Smooth muscle cell (in vitro differentiated cells): Measurements from ENCODE around the gene CLMP. TPM values are rescaled to one million over a fixed set of nuclear protein-coding genes. Genes with fewer than 3 reads are reported as not detected.
A peak's percentile ranks its signal among the peaks of the same experiment; 100 is the strongest.

Experiments used
- DNase-seq: peaks from one replicate; lab custom pipeline; 2025; ENCODE audit not compliant: unreplicated experiment; lab: John Stamatoyannopoulos, UW
- H2AFZ ChIP-seq: fragments of 200-600 bp; sonication (generic); 2 replicates; pipeline ENCODE4 v1.6.0; 2016; ENCODE audit warnings: antibody characterized with exemption, low read depth, mild to moderate bottlenecking
- H3F3A ChIP-seq: fragments of 200-600 bp; sonication (generic); 2 replicates; pipeline ENCODE4 v1.6.0; 2017; ENCODE audit warnings: antibody characterized with exemption, low read depth
- H3K27ac ChIP-seq: fragments of 200-600 bp; sonication (generic); 2 replicates; pipeline ENCODE4 v1.5.1; 2016; ENCODE audit warnings: low read depth, mild to moderate bottlenecking
- H3K27me3 ChIP-seq: fragments of 200-600 bp; sonication (generic); 2 replicates; pipeline ENCODE4 v1.6.1; 2016; ENCODE audit warnings: low read depth, mild to moderate bottlenecking
- H3K36me3 ChIP-seq: fragments of 200-600 bp; sonication (generic); 2 replicates; pipeline ENCODE4 v1.5.1; 2016; ENCODE audit warnings: low read depth
- H3K4me1 ChIP-seq: fragments of 200-600 bp; sonication (generic); 2 replicates; pipeline ENCODE4 v1.5.1; 2016; ENCODE audit warnings: low read depth
- H3K4me2 ChIP-seq: fragments of 200-600 bp; sonication (generic); 2 replicates; pipeline ENCODE4 v1.6.0; 2016; ENCODE audit warnings: mild to moderate bottlenecking
- H3K4me3 ChIP-seq: fragments of 200-600 bp; sonication (generic); 2 replicates; pipeline ENCODE4 v1.5.1; 2016; ENCODE audit warnings: mild to moderate bottlenecking
- H3K79me2 ChIP-seq: fragments of 200-600 bp; sonication (generic); 2 replicates; pipeline ENCODE4 v1.6.0; 2016; ENCODE audit warnings: low read depth, mild to moderate bottlenecking
- H3K9ac ChIP-seq: fragments of 200-600 bp; sonication (generic); 2 replicates; pipeline ENCODE4 v1.6.0; 2016; ENCODE audit warnings: low read depth
- H3K9me3 ChIP-seq: fragments of 200-600 bp; sonication (generic); replicated peaks from 2 replicates; pipeline ENCODE4 v1.5.1; 2016; ENCODE audit warnings: low read depth
- H4K20me1 ChIP-seq: fragments of 200-600 bp; sonication (generic); 2 replicates; pipeline ENCODE4 v1.6.0; 2016; ENCODE audit warnings: low read depth
- WGBS: methylation state at CpG from one replicate; pipeline ENCODE4 v1.1.7; 2016; ENCODE audit warnings: low lambda C conversion rate; 5-methylcytosine and 5-hydroxymethylcytosine counted together
- polyA plus RNA-seq: library from polyadenylated mRNA; unstranded; fragments of >200 nt; fragmentation: Nextera tagmentation; extraction: Ambion mirVana; gene quantifications from 2 replicates; pipeline ENCODE4 v1.2.1, GENCODE V29; 2016
- total RNA-seq: library from RNA; depleted of rRNA; stranded (reverse); fragments of >200 nt; gene quantifications from 2 replicates; pipeline ENCODE4 v1.2.3, GENCODE V29; 2014
- TF ChIP-seq, protein P1 (sequence below): fragments of 200-600 bp; sonication (generic); IDR thresholded peaks from 2 replicates; pipeline ENCODE4 v1.5.1; 2017; ENCODE audit warnings: borderline replicate concordance, mild to moderate bottlenecking, antibody characterized with exemption; ENCODE audit not compliant: insufficient read depth, poor library complexity, severe bottlenecking

Gene CLMP
- total and polyA plus RNA-seq, 2 experiments from 2014 or later: 74.0 to 176 TPM

DNA sequence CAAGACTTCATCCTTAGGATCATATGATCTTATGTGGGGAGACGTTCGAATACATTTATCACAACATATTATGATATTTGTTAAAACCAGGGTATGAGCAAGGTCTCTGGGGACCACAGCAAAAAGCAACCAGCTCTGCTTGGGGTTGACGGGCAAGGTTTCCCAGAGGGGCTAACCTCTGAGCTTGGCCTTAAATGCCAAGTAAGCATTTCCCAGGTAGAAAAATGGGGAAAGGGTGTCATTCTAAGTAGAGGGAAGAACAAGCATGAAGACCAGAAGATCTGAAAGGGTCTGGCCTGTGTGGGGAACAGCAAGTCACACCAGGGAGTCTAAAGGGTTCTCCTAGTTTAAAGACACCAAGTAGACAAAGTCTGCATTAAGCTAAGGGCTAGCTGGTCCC is 24.1 kb downstream of the CLMP start:
- no peak overlapping the region for H3K4me3 ChIP-seq
- no peak overlapping the region for H3K9ac ChIP-seq
- no peak overlapping the region for H3K4me2 ChIP-seq
- H3F3A ChIP-seq: peaks cover 32% of the 10 kb centered on the region
- TF ChIP-seq, protein P1, sequence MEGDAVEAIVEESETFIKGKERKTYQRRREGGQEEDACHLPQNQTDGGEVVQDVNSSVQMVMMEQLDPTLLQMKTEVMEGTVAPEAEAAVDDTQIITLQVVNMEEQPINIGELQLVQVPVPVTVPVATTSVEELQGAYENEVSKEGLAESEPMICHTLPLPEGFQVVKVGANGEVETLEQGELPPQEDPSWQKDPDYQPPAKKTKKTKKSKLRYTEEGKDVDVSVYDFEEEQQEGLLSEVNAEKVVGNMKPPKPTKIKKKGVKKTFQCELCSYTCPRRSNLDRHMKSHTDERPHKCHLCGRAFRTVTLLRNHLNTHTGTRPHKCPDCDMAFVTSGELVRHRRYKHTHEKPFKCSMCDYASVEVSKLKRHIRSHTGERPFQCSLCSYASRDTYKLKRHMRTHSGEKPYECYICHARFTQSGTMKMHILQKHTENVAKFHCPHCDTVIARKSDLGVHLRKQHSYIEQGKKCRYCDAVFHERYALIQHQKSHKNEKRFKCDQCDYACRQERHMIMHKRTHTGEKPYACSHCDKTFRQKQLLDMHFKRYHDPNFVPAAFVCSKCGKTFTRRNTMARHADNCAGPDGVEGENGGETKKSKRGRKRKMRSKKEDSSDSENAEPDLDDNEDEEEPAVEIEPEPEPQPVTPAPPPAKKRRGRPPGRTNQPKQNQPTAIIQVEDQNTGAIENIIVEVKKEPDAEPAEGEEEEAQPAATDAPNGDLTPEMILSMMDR: no peak
- H3K36me3 ChIP-seq: no peaks in the 10 kb centered on the region
- peaks cover 9% of the 10 kb centered on the region for H3K4me1 ChIP-seq
- peak overlapping the region; percentile 24 for H3K27ac ChIP-seq
- WGBS: 100% methylated on average over 3 of the region's 3 CpGs
- no peak for DNase-seq
- no peaks in the 10 kb centered on the region for H3K9me3 ChIP-seq
- H2AFZ ChIP-seq: no peak overlapping the region
- H3K27me3 ChIP-seq: no peaks in the 10 kb centered on the region
- H3K79me2 ChIP-seq: peaks cover 29% of the 10 kb centered on the region
- no peaks in the 10 kb centered on the region for H4K20me1 ChIP-seq

DNA sequence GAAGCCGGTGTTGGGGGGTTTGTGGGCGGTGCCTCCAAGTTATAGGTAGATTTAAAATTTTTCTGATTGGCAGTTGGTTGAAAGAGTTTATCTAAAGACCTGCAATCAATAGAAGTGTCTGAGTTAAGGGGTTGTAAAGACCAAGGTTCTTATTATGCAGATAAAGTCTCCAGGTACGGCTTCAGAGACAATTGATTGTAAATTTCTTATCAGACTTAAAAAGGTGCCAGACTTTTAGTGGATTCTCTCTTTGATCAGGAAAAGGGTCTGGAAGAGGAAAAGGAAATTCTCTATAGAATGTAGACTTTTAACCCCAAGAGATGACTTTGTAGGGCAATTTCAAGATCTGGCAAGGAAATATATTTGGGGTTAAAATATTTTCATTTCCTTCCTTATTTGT is 25.2 kb downstream of the CLMP start:
- Histone ChIP-seq H3K36me3 (no peaks in the 10 kb centered on the region), H4K20me1 (no peaks in the 10 kb centered on the region), H3K9me3 (no peaks in the 10 kb centered on the region), H3K79me2 (peaks cover 37% of the 10 kb centered on the region), H3F3A (peaks cover 26% of the 10 kb centered on the region), H3K4me2 (no peak overlapping the region), H3K27me3 (no peaks in the 10 kb centered on the region), H3K4me3 (no peak overlapping the region), H3K4me1 (peaks cover 5% of the 10 kb centered on the region), H3K27ac (peak overlapping the region; percentile 83), H2AFZ (no peak overlapping the region), H3K9ac (no peak overlapping the region)
- 97% methylated on average over 3 of the region's 3 CpGs for WGBS
- DNase-seq: no peak
- TF ChIP-seq, protein P1: no peak

DNA sequence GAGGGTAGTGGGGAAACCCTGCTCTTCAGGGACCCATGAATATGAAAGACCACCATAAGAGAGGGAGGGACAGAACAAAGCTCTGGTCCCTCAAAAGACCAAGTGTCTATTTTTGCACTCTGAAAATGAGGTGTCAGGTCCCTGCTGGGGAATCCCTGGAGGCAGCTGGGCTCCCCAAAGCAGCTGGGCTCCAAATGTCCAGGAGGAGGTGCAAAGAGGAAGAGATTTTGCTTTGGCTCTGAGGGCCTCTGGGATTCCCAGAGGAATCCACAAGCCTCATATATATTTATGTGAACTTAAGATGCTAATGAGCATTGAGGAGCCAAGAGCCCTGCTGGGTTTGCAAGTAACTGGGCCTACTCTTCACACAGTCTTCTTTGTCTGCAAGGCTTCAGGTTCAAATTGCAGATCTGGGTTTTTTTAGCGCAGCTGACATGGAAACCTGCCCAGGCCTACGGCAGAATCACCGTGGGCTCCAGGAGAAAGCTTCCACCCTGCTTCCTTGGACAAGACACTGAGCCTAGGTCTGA is 26.0 kb downstream of the CLMP start:
- DNase-seq: no peak
- TF ChIP-seq, protein P1: no peak
- Histone ChIP-seq H3K9me3 (no peaks in the 10 kb centered on the region), H3K27me3 (no peaks in the 10 kb centered on the region), H3K36me3 (no peaks in the 10 kb centered on the region), H3K79me2 (peaks cover 45% of the 10 kb centered on the region), H4K20me1 (no peaks in the 10 kb centered on the region), H3F3A (peaks cover 23% of the 10 kb centered on the region), H3K4me3 (no peak overlapping the region), H3K4me2 (peak overlapping the region; percentile 26), H2AFZ (no peak overlapping the region), H3K4me1 (peaks cover under 1% of the 10 kb centered on the region), H3K27ac (peak overlapping the region; percentile 83), H3K9ac (no peak overlapping the region)
- 74% methylated on average over 3 of the region's 3 CpGs for WGBS

DNA sequence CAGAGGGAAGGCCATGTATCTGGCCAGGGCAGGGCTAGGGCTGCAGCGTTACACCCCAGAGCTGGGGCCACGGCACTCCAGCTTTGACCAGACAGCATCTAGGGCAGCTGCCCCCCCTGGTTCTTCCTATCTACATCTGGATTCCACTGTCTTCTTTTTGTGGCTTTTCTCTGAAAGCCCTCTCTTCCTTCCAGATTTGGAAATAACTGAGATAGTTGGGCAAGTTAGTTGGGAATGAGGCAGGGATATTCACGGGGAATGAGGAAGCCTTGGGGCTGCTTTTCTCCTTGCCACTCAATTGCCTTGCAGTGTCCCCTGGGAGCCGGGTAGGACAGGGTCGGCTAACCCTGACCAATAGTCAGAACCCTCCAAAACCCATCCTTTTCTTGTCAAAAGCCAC is 26.8 kb downstream of the CLMP start:
- H3K27me3 ChIP-seq: no peaks in the 10 kb centered on the region
- H3K27ac ChIP-seq: peak overlapping the region; percentile 83
- TF ChIP-seq, protein P1: no peak
- no peaks in the 10 kb centered on the region for H3K9me3 ChIP-seq
- no peaks in the 10 kb centered on the region for H3K36me3 ChIP-seq
- peak overlapping the region; percentile 21 for H3K9ac ChIP-seq
- H3K4me1 ChIP-seq: no peaks in the 10 kb centered on the region
- H3K79me2 ChIP-seq: peaks cover 53% of the 10 kb centered on the region
- H3K4me3 ChIP-seq: no peak overlapping the region
- 37% methylated on average over 5 of the region's 5 CpGs for WGBS
- H3K4me2 ChIP-seq: peak overlapping the region; percentile 26
- no peak for DNase-seq
- H4K20me1 ChIP-seq: peaks cover 5% of the 10 kb centered on the region
- H3F3A ChIP-seq: peaks cover 17% of the 10 kb centered on the region
- H2AFZ ChIP-seq: no peak overlapping the region
